HG03432 (cell line): Measurements from ENCODE around the gene PARP9.
A peak's percentile ranks its signal among the peaks of the same experiment; 100 is the strongest.
"Not testable (repeated sequence)": the region's sequence is repeated elsewhere in the genome, so short reads cannot be mapped to it uniquely, and the experiment has no call there.

Experiments used
- ATAC-seq: cut with Tn5 transposase; IDR thresholded peaks from one replicate; pipeline ENCODE4 v1.9.1; 2021; ENCODE audit warnings: mild to moderate bottlenecking, moderate library complexity; ENCODE audit not compliant: unreplicated experiment

Gene PARP9

DNA sequence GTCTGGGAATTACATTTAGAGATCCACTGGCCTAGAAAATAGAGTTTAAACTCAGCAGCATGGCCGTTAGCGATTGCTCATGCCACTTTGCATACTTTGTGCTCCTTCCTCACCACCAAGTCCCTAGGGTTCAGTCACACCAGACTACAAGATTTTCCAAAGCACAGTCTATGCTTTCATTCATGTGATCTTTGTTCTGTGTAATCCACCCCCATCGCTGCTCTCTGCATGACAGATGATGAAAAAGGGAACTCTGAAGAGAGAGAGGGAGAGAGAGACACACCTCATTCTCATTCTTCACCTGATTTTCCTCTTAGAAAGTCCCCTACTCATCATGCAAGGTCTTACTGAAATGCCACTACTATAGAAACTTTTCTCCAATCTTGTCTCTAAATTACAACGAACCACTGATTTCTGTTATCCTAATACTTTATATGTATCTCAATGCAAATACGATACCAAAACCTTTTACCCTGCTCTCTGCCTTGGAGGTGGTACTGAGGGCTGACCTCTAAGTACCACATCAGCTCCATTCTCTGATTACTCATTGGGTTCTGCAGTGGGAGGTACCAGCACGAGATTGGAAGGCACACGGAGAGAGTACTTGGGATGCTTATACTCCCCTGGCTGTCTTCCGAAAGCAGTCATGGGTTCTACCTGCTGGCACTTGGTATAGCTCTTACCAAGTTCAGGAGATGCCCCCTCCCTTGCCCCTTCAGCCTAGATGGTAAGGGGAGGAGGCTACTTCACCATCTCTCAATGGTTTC lies 12.3 kb upstream of the PARP9 start:
- peak; percentile 89 for ATAC-seq

DNA sequence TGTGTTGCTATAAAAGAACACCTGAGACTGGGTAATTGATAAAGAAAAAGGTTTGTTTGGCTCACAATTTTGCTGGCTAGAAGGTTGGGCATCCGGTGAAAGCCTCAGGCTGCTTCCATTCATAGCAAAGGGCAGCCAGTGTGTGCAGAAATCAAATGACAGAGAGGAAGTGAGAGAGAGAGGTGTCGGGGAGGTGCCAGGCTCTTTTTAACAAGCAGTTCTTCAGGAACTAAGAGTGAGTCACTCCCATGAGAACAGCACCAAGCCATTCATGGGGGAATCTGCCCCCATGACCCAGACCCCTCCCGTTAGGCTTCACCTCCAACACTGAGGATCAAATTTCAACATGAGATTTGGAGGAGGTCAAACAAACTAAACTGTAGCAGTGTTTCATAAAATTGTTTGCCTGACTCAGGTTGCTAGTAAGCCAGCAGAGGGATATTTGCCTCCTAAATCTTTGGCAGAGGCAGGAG lies 8.9 kb upstream of the PARP9 start:
- ATAC-seq: peak; percentile 28

DNA sequence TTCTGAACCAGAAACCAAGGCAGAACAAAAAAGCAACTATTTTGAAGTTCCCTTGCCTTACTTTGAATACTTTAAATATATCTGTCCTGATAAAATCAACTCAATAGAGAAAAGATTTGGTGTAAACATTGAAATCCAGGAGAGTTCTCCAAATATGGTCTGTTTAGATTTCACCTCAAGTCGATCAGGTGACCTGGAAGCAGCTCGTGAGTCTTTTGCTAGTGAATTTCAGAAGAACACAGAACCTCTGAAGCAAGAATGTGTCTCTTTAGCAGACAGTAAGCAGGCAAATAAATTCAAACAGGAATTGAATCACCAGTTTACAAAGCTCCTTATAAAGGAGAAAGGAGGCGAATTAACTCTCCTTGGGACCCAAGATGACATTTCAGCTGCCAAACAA lies 4.7 kb upstream of the PARP9 start:
- ATAC-seq: no peak

DNA sequence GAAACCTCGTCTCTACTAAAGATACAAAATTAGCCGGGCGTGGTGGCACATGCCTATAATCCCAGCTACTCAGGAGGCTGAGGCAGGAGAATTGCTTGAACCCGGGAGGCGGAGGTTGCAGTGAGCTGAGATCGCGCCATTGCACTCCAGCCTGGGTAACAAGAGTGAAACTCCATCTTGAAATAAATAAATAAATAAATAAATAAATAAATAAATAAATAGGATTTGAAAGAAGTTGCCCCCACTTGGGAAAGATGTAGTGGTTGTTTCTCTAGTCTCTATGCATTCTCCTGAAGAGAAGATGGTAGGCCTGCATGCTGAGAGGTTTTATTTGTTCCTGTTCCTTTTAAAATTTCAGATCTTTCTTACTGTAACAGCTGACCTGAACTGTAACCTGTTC lies 4.0 kb upstream of the PARP9 start:
- not testable (repeated sequence) for ATAC-seq

DNA sequence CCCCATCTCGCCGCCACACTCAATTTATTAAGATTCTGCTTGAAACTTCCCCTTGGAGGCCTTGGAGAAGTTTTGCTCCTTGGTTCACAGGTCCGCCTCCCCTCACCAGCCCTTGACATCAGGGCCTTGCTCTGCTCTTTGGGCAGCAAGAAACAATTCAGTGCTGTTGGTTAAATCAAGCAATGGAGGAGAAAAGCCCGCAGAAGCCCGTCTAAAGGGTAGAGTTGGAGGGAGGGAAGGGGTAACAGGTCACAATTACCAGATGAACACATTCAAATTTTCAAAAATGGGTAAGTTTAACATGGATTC lies 429 bp downstream of the PARP9 start:
- peak; percentile 22 for ATAC-seq

DNA sequence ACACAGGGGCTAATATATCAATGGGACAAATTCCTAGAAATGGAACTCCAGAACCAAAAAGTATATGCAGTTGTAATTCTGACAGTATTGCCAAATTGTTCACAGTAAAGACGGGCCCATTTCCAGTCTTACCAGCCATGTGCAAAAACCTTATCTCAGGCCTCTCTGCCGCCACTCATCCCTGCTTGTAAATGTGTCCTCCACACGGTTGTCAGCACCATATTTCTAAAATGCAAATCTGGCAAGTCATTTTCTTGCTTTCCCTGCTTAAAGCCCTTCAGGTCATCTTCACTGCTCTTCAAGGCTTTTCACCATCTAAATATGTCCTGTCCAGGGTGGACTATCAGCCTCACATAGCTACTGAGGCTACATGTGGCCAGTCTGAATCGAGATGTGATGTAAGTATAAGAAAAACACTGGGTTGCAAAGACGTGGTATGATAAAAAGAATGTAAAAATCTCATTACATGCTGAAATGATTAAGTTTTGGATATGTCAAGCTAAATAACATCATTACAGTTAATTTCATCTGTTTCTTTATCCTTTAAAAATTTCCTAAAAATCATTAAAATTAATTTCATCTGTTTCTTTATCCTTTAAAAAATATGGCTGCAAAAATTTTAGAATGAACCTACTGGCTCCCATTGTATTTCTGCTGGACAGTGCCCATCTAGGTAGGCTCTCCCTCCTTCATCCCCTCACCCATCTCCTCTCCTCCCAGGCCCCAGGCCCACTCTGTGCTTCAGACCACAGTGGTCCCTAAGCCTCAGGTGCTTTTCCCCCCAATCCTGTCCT lies 980 bp downstream of the PARP9 start:
- no peak for ATAC-seq

DNA sequence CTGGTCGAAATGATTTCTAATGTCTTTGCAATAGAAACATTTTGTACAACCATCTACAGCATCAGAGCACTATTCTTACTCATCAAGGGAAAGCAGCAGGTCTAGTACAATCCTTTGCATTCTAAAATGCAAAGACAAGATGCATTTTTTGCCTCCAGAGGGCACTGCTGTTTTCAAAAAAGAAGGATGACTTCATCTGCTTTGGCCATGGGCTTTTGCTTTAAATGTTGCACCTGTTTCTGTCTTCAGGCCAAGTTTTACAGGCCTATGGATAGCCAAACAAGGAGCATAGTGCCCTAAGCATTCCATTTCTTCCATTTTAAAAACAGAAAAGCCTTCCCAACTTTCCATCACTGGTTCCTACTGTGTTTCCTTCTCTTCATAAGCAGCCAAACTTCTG lies 3.4 kb downstream of the PARP9 start:
- ATAC-seq: no peak

DNA sequence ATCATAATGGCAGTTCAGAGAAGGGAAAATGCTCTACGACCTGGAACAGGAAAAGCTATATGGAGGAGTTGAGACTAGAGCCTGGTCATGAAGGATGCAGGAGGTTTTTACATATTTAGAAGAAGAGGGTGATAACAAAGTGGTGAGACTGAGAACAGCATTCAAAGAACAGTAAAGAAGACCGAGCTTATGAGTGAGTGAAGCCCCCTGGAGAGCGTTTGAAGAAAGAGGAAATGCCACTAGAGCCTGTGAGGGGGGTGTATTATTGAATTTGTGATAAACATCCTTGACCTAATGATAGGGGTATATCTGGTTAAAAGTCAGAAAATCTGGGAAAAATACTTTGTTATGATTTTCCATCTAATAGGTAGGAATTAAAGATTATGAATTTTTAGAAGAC lies 4.2 kb downstream of the PARP9 start:
- no peak for ATAC-seq

DNA sequence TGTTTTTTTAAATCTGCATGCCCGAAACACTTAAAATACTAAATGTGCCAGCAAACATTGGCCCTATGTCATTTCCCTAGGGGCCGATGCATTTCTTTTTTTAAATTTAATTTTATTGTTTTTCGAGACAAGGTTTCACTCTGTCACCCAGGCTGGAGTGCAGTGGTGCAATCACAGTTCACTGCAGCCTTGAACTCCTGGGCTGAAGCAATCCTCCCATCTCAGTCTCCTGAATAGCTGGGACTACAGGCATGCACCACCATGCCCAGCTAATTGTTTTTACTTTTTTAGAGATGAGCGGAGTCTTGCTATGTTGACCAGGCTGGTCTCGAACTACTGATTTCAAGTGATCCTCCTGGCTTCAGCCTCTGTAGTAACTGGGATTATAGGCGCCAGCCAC lies 5.5 kb downstream of the PARP9 start:
- ATAC-seq: no peak

DNA sequence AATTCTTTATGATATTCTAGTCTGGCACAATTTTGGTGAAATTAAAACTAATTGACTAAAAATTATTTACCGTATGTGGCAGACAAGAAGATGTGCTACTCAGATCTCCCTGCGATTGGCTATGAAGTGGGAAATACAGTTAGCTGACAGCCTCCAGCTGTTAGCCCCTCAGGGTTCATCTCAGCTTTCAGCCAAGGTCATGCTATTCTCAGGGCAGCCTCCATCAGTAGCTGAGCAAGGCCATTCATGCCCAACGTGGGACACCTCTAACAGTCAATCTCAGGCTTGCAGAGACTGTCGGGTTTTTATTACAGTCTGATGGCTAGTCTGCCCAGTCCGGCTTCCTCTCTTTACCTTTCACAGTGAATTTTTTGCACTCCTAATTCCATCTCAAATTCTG lies 6.7 kb downstream of the PARP9 start:
- no peak for ATAC-seq

DNA sequence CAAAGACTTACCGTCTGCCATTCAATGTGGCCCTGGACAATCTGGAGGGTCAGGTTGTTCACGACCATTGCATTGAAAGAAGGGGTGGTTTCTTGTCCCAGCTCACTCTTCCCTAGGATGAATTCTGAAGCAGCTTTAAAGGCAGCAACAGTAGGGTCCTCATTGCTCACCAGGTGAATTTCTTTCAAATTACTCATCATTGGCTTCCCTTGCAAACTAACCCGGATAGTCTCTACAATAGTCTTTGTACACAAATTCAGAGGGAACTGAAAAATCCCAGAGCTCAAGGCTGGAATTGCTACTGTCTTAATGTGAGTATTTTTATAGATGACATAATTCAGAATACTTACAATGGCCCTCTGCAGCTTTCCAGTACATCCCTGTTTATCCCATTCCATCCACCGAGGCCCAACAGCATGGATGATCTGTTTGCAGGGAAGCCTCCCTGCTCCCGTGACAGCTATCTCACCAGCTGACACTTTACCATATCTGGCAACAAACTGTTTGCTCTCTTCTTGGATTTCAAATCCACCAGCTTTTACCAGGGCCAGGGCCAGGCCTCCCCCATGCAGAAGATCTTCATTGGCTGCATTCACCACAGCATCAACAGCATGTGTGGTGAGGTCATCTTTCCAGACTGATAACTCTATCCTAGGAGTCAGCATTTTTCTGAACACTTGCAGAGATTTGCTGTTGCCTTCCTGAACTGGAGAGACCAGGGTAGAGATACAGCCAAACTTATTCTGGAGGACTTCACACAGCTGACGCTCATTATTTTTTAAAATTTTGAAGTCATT lies 8.6 kb downstream of the PARP9 start:
- ATAC-seq: no peak

DNA sequence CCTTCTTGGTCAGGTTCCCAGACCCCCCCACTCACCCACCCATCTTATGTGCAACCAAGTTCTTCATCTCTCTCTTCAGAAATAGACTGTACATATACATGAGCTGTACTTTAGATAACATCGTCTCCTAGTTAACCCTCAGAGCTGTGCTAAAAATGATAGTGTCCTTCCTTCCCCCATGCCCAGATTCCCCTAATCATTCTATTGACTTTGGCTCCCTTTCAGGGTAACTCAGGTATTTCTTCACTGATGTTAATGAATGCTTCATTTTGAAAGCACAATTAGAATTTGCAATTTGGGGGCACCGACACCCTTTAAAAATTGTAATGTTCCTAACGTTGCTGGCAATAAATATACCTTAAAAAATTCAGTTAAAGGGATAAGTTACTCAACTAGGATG lies 10.9 kb downstream of the PARP9 start:
- no peak for ATAC-seq

DNA sequence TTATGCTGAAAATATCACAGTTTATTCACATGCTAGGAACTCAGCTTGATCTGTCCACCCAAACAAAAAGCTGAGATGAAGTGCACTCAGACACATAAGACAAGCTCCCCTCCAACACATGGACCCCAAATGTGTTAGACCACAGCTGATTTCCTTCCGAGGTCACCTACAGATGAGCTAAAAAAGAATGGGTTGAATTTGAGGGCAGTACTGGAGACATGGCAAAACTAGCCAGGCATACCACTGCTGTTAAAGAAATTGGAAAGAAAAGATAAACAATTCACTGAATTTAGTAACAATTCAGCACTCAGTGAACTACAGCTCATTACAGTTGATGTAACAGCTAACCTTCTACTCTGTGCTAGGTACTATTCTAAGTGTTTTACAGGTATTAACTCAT lies 15.5 kb downstream of the PARP9 start:
- no peak for ATAC-seq

DNA sequence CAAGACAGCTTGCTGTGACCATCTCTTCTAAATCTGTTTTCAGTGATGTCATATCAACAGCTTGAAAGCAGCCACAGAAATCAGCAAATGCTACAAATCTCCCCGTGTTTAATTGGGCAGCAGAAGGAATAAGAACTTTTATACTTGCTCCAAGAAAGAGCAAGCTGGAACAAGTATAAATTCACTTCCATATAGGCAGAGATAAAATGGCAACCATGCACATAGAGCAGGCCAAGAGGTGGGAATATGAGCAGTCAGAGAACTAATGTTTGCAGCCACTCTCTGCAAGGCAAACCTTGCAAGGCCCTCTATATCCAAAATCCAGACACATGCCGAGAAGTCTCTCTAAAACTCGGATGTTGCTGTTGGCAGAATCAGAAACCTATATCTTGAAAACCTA lies 16.0 kb downstream of the PARP9 start:
- ATAC-seq: no peak

DNA sequence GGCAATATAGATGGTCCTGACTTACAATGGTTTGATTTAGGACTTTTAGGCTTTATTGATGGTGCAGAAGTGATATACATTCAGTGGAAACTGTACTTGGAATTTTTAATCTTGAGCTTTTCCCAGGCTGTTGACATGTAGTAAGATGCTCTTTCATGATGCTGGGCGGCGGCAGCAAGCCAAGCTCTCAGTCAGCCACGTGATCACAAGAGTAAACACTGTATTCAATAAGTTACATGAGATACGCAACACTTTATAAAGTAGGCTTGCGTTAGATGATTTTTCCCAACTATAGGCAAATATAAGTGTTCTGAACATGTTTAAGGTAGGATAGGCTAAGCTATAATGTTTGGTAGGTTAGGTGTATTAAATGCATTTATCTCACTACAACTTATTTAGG lies 17.9 kb downstream of the PARP9 start:
- no peak for ATAC-seq

DNA sequence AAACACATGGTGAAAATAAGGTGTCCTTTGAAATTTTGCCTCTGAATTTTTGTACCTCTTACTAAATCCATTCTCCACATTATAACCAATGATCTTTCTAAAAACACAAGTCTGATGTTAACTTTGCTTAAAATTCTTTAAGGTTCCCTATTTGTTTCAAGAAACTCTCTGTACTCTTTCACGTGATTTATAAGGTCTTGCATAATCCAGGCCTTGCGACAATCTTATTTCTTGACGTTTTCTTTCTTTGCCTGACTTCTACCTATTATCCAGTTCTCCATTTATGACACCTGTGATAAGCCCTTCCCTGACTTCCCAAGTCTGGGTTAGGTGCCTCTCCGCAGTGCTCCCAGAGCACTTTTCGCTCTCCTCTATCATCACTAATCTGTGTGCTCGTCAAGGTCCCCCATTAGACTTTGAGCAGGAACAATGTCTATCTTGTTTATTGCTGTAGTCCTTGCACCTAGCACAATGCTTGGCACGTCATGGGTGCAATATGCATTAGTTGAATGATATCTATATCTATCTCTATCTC lies 25.1 kb downstream of the PARP9 start:
- ATAC-seq: no peak

DNA sequence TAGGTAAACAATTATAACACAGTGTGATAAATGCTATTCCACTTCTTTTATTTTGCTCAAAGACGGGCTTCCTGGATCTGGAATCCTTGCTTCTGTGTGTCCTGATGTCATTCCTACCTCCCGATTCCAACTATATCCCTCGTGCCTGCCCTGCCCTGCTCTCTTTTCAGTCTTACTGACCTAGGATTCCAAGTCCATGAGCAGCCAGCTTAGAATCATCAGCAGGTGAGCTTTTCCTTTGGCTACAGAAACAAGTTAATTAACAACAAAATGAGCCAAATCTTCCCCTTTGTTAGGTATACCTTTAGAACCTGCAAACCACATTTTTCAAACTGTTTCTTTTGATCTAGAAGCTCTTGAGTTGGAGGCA lies 27.5 kb downstream of the PARP9 start:
- ATAC-seq: no peak

DNA sequence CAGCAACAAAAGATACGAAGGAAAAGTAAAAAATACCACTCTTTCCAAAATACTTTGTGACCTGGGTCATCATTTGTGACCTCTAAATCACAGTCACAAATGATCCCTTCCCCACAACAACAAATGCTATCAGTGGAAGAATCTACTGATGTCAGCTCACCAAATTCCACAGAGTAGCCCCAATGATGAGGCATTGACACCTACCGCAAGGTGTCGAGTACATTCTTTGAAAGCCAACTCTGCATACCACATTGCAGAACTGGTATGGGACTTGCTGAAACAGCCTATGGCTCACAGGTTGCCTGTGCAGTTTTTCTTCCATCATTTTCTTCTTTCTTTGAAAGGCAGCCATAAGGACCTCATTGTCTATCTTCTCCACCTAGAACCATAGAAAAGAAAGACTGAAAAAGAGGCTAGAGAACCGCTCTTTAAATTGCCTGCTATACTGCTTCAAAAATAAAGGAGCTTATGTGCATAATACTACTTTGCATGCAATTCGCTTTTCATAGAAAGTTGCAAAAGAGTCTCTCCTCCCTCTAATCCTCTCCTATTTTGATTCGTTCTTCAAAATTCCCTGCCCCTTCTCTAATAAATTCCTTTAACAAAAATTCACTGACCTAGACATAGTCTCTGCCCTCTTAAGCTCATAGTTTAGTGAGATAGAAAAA lies 28.0 kb downstream of the PARP9 start:
- no peak for ATAC-seq

DNA sequence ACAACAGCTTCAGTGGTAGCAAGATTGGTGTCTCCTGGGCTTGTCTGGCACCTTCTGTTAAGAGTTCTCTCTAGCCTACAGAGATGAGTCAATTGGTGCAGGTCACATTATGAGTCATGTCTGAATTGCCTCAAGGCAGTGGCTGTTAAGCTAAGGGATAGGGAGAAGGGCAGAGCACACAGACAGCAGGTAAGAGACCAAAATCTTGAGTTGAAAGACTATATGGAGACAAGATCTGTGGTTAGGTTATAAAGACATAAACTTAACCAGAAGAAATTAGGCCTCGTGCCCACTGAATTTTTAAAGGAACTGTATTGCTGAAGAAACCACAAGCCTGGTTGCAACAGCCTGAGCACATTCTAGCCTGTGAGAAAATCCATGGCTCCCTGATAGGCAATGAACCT lies 30.2 kb downstream of the PARP9 start:
- peak; percentile 100 for ATAC-seq

DNA sequence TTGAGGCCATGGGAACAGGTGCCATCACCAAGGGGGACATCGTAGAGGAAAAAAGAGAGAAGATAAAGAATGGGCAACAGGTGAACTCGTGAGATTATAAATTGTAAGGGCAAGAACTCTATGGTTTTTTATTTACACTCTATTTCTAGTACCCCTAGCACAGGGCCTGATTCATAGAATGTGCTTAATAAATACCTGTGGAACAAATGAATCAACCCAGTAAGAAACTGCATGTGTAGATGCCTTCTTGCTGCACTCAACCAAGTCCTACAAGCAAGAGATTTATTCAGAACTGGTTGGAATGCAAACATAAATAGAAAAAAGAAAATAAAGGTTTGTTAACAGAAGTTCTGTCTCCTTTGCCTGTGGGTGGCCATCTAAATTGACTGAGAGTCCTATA lies 30.6 kb downstream of the PARP9 start:
- no peak for ATAC-seq

DNA sequence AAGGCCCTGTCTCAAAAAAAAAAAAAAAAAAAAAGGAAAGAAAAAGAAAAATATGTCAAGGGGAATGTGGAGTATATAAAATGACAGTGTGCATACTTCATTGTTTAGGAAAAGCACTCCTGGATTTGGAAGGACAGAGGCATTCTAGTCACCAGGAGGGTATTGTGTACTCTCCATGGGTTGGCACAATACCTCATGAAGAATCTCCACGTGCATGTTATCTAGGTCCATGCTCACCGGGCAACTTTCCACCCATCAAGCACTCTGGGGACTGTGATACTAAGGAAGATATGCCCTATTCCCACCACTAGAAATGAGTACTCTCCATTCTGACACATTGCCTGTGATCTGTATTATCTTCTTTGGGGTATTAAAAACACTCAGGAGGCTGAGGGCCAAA lies 33.9 kb downstream of the PARP9 start:
- no peak for ATAC-seq
